Pulmonary artery endothelial cell (primary cell): Measurements from ENCODE around the gene P4HA1. TPM values are rescaled to one million over a fixed set of nuclear protein-coding genes. Genes with fewer than 3 reads are reported as not detected.
A peak's percentile ranks its signal among the peaks of the same experiment; 100 is the strongest.

Experiments used
- DNase-seq: peaks from one replicate; pipeline ENCODE4 v3.0.0-alpha.2; 2011; ENCODE audit warnings: low read depth, low spot score
- total RNA-seq: library from RNA; depleted of rRNA; stranded (reverse); fragments of >200 nt; gene quantifications from 2 replicates; pipeline ENCODE4 v1.2.3, GENCODE V29; 2014

Gene P4HA1
- total RNA-seq, 1 donor from 2014 or later, result 69.3 TPM

DNA sequence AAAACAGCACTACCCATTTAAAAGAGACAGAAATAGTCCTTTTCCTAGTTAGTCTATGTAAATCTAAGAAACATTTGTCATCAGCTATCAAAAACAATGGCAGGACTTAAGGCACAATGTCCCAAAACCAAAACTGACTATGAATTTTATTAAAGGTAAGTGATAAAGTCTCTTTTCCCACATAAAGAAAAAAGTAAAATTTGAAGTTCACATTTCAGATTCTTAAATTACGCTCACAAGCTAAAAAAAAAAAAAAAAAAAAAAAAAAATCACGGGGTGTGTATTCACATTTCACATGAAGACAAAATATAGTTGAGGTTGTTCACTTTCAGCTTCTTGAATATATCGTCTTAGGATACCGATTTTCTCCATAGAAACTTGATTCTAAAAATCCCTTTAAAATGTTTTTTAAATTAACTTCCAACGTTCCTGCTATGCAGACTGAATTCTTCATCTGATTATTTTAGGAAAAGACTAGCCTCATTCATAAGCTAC, 1.6 kb downstream of the P4HA1 start:
- DNase-seq, result no peak

DNA sequence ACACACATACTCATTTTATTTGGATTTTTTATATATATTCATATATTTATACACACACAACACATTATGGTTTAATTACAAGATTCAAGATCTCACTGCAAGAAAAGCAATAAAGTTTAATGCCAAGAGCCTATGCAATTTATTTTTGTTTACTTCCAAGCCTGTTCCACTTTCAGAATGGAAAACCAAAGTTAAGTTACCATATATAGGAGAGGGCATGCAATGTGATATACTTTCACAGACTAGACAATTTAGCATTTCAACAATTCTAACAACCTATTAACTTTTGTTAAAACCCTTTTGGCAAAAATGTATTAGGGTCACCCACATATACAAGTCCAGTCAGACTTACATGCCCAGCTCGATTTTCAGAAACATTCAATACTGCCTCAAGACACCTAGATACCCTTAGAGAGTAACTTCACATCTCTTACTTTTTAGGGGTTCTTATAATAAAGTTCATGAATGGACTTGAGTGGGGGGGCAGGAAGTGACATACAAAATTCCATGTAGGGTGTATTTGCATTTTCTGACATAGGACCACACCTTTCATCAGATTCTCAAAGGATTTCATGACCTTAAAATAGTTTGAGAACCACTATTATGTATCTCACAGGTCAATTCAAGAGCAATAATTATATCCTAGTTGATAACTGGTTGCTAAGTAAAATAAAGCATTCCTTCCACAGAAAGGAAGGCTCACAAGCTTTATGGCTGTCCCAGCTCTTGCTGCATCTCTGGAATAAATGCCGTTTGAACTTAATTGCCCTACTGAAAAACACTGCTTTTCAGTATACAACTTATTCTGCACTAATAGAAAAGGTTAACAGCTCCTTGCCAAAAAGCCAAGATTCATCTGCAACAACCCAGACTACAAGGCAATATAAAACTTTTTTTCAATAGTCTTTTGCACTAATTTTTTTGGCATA, 2.5 kb downstream of the P4HA1 start:
- no peak for DNase-seq

- DNase-seq, result no peak
Measured at GRCh38 chr10:73092830-73093229, 3.8 kb downstream of the P4HA1 start.

DNA sequence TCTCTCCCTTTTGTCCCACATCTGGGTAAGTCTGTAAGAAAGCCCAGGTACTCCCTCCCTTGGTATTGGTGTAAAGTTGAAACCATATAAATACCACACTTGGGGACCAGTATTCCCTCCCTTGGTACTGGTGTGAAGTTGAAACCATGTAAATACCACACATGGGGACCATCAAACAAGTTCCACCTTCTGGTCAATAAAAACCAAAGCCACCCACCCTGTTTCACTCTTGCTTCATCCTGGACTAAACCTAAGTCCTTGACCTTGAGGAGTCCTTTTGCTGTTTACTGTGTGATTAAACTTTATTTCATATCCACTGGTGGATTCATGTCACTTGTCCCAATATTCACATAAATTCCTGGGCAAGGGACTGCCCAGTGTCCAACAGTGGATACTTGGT, 8.4 kb downstream of the P4HA1 start:
- DNase-seq, result no peak

GRCh38 chr10:73086816-73087215, 9.8 kb downstream of the P4HA1 start:
- DNase-seq, result no peak

- DNase-seq, result no peak
Measured at GRCh38 chr10:73084209-73084608, 12.5 kb downstream of the P4HA1 start.

- DNase-seq, result no peak
Measured at GRCh38 chr10:73083221-73083620, 13.4 kb downstream of the P4HA1 start.

DNA sequence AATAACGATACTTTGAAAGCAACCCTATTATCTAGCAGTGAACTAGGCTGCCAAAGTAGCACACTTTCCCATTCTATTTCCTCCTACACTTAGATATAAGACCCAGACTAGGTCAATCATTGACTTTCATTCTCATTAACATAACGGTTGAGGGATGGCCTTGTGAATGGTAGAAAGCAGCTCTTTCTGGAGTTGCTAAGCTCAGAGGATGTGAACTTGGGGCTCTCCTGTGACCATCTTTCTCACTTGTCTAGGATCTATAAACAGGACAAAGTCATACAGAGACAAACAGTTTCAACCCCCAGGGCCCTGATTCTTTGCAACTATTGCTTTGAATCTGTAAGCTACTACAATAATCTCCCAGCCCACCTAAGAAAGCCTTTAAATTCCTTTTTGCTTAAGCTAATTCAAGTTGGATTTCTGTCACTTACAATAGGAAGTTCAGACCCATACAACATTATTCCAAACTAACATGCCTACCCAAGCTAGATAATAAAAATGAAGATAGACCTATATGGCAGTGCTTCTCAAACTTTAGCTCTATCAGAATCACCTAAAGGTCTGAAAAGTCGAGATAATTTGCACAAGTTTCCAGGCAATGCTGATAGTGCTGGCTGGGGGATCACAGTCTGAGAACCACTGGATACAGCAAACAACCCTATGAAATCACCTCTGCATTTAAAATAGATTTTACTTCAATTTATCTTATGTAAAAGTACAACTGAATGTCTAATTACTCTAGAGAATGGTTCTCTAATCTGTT, 16.7 kb downstream of the P4HA1 start:
- DNase-seq, result no peak

DNA sequence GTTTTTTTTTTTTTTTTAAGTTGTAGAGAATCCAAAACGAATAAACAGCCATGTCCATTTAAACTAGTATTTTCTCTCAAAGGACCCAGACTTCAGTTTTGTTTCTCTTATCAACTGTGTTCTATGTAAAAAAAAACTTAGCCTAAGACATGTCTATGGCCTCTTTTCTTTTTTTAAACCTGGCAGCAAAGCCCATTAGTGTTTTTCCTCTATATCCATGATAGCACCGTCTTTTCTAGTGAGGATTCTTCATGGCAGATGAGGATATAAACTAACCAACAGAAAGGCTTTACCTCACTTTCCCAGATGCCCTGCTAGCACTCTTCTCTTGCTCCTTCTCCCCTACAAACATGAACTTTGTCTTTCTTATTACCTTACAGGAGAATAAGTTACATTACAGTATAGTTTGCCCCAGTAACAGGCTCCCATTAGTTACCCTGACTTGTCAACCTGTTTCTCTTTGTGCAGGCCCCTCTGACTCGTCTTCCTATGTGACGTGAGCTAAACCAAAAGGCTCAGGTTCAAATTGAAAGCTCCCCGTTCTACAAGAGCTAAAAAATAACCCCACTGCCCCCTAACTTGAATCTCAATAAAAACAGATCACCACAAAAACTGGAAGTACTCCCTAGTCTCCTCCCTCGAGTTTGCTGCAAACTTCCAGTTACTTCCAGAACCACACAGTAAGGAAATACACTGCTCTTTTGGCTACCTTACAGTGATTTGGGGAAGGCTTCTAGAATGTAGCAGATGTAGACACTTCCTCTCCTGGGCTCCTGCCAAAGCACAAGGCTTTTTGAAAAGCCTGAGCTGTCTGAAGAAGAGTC, 20.1 kb downstream of the P4HA1 start:
- peak; percentile 46 for DNase-seq

GRCh38 chr10:73075829-73076228, 20.8 kb downstream of the P4HA1 start:
- DNase-seq, result no peak

DNA sequence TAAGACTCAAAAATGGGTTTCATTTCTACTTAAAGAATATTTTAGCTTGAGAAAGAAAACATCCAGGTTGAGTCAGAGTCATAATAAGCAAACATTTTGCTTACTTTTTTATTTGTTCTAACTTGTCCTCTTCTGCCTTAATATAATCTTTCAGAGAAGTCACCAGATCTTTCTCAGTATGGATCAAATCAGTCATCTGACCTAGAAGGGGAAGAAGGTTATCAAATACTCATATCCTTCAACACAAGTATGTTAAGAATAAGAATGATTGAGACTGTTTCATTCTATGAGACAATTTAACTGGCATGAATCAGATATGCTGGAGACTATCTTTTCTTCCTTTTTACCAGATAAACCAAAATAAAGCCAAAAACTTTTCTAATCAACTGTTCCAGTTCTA, 23.0 kb downstream of the P4HA1 start:
- DNase-seq, result no peak

GRCh38 chr10:73065441-73065840, 31.2 kb downstream of the P4HA1 start:
- DNase-seq, result no peak

DNA sequence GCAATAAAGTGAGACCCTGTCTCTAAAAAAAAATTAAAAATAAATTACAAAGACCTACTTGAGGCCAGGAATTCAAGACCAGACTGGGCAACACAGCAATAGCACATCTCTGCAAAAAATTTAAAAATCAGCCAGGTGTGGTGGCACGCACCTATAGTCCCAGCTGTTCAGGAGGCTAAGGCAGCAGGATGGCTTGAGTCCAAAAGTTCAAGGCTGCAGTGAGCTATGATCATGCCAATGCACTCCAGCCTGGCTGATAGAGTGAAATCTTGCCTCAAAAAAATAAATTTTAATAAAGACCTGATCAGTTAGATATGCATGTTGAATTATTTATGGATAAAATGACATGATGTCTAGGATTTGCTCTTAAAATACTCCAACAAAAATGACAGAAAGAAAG, 34.9 kb downstream of the P4HA1 start:
- DNase-seq, result no peak

GRCh38 chr10:73060738-73061635, 35.7 kb downstream of the P4HA1 start:
- no peak for DNase-seq

- no peak for DNase-seq
Measured at GRCh38 chr10:73060173-73060572, 36.5 kb downstream of the P4HA1 start.

DNA sequence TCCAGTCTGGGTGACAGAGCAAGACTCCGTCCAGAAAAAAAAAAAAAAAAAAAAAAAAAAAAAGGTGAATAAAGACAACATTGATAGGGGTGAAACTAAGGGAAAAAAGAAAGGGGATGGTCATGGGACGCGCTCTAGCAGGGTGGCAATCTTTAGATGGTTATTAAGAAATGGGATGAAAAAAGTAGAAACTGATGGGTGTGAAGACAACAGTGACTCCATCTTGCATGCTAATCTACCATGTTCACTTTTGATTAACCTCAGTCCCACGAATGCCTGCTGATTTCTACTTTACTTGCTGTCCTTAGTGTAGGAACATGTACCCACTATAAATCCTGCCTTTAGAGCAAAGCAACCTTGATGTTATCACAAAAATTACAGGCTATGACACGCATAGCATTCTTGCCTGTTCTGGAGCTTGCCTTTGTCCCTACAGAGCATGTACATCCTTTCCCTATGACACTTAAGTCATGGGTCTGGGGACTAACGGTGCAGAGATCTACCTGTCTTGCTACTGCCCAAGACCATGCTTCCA, 38.5 kb downstream of the P4HA1 start:
- DNase-seq, result no peak

- DNase-seq, result no peak
Measured at GRCh38 chr10:73054286-73054685, 42.4 kb downstream of the P4HA1 start.

- DNase-seq, result no peak
Measured at GRCh38 chr10:73053275-73053674, 43.4 kb downstream of the P4HA1 start.

GRCh38 chr10:73044378-73045285, 52.0 kb downstream of the P4HA1 start:
- DNase-seq, result peak; percentile 75
